Measurements from ENCODE around the gene AKAP13. TPM values are rescaled to one million over a fixed set of nuclear protein-coding genes. Genes with fewer than 3 reads are reported as not detected.
A peak's percentile ranks its signal among the peaks of the same experiment; 100 is the strongest.

Gene AKAP13
- polyA plus RNA-seq, 3 donors: 47.9 to 99.7 (median 92.6) TPM

GRCh38 chr15:85408270-85408746 lies 27.9 kb downstream of the AKAP13 start:
- H3K36me3 ChIP-seq (replicated peaks in 1 of 2; ENCODE audit: control insufficient read depth in 1 of 2, insufficient read depth in 2 of 2, low read length in 2 of 2): no peaks in the 10 kb centered on the region
- H3K4me1 ChIP-seq (ENCODE audit: control insufficient read depth in 1 of 2, insufficient read depth in 2 of 2, low read length in 2 of 2): peaks cover 33 to 51% of the 10 kb centered on the region in 2 donors
- 71% methylated on average over 1 of the region's 6 CpGs for WGBS (ENCODE audit: insufficient coverage)
- no peak overlapping the region for H2AFZ ChIP-seq (ENCODE audit: insufficient read depth, low read depth, low read length, poor library complexity, severe bottlenecking)
- H3K79me2 ChIP-seq (ENCODE audit: insufficient read depth, low read length): peaks cover 81% of the 10 kb centered on the region
- Mint-ChIP-seq H3K9me3 (no peaks in the 10 kb centered on the region), H3K36me3 (no peaks in the 10 kb centered on the region), H3K4me1 (peaks cover 48% of the 10 kb centered on the region), H3K4me3 (peak overlapping the region; percentile 47 to 70), H3K27ac (peak overlapping the region in 5 of 7 donors; percentile 74 to 91 (median 82)), H3K27me3 (ENCODE audit: low read depth in 3 of 3) (no peaks in the 10 kb centered on the region)
- no peak for TF ChIP-seq CTCF (IDR thresholded peaks at IDR 0.05)
- DNase-seq: peak; percentile 71 to 83 (median 71)
- peak overlapping the region; percentile 22 to 83 for H3K27ac ChIP-seq (ENCODE audit: low read depth in 1 of 2, low read length in 2 of 2)
- H3K4me3 ChIP-seq (replicated peaks in 1 of 3; ENCODE audit: low read depth in 2 of 3, low read length in 3 of 3): peak overlapping the region; percentile 17 to 60 (median 43)
- peak overlapping the region; percentile 10 for H3K9ac ChIP-seq (ENCODE audit: insufficient read depth, low read length, poor library complexity, severe bottlenecking)
- intact Hi-C loops (cut with micrococcal nuclease): no loop called here
- H3K9me3 ChIP-seq (replicated peaks in 1 of 2; ENCODE audit: control insufficient read depth in 1 of 2, insufficient read depth in 1 of 2, low read length in 2 of 2): no peaks in the 10 kb centered on the region
- no peaks in the 10 kb centered on the region for H3K27me3 ChIP-seq (ENCODE audit: control insufficient read depth in 2 of 2, insufficient read depth in 2 of 2, low read length in 2 of 2)
- H3K4me2 ChIP-seq (replicated peaks; ENCODE audit: extremely low read depth, low read length, poor library complexity, severe bottlenecking): peak overlapping the region; percentile 64
- H4K20me1 ChIP-seq (ENCODE audit: insufficient read depth, low read length): peaks cover 7% of the 10 kb centered on the region

GRCh38 chr15:85412066-85412465 lies 31.7 kb downstream of the AKAP13 start:
- no peak overlapping the region for H3K4me3 ChIP-seq (replicated peaks in 1 of 3; ENCODE audit: low read depth in 2 of 3, low read length in 3 of 3)
- H3K27ac Mint-ChIP-seq: peak overlapping the region in 1 of 7 donors; percentile 44
- H3K79me2 ChIP-seq (ENCODE audit: insufficient read depth, low read length): peaks cover 61% of the 10 kb centered on the region
- peaks cover 39% of the 10 kb centered on the region for H3K4me1 Mint-ChIP-seq
- no peak overlapping the region for H3K27ac ChIP-seq (ENCODE audit: low read depth in 1 of 2, low read length in 2 of 2)
- H2AFZ ChIP-seq (ENCODE audit: insufficient read depth, low read depth, low read length, poor library complexity, severe bottlenecking): no peak overlapping the region
- no peak overlapping the region for H3K9ac ChIP-seq (ENCODE audit: insufficient read depth, low read length, poor library complexity, severe bottlenecking)
- H3K9me3 Mint-ChIP-seq: no peaks in the 10 kb centered on the region
- no peaks in the 10 kb centered on the region for H3K27me3 ChIP-seq (ENCODE audit: control insufficient read depth in 2 of 2, insufficient read depth in 2 of 2, low read length in 2 of 2)
- peaks cover 3 to 6% of the 10 kb centered on the region in 2 donors for H3K36me3 Mint-ChIP-seq
- no peaks in the 10 kb centered on the region for H3K36me3 ChIP-seq (replicated peaks in 1 of 2; ENCODE audit: control insufficient read depth in 1 of 2, insufficient read depth in 2 of 2, low read length in 2 of 2)
- TF ChIP-seq CTCF (IDR thresholded peaks at IDR 0.05): no peak
- no CpG with 5 or more reads among the region's 3 CpGs for WGBS (ENCODE audit: insufficient coverage)
- H3K9me3 ChIP-seq (replicated peaks in 1 of 2; ENCODE audit: control insufficient read depth in 1 of 2, insufficient read depth in 1 of 2, low read length in 2 of 2): no peaks in the 10 kb centered on the region
- H3K4me1 ChIP-seq (ENCODE audit: control insufficient read depth in 1 of 2, insufficient read depth in 2 of 2, low read length in 2 of 2): peaks cover 29 to 48% of the 10 kb centered on the region in 2 donors
- no peak overlapping the region for H3K4me3 Mint-ChIP-seq
- H3K4me2 ChIP-seq (replicated peaks; ENCODE audit: extremely low read depth, low read length, poor library complexity, severe bottlenecking): no peak overlapping the region
- peaks cover 7% of the 10 kb centered on the region for H4K20me1 ChIP-seq (ENCODE audit: insufficient read depth, low read length)
- H3K27me3 Mint-ChIP-seq (ENCODE audit: low read depth in 3 of 3): no peaks in the 10 kb centered on the region
- intact Hi-C loops (cut with micrococcal nuclease): loop anchor here (2.0 to 10.0 kb wide), 2 partner anchors 31 to 117 kb away; partner anchors contain the start of gene AKAP13 (in 1 of the 2)
- peak in 2 of 3 donors; percentile 25 to 27 for DNase-seq
